T-helper 1 cell (primary cell): Measurements from ENCODE around the gene THAP2.

Source experiments
- DNase-seq, 5 donors: peaks; one replicate each; pipeline ENCODE4 v3.0.0-alpha.2; 2012 to 2020

The THAP2 gene

GRCh38 chr12:71704920-71705319 lies 40.8 kb downstream of the THAP2 start:
- no peak for DNase-seq

- no peak for DNase-seq
Observed at GRCh38 chr12:71708658-71709057, 44.6 kb downstream of the THAP2 start.

- DNase-seq: no peak
Observed at GRCh38 chr12:71710276-71711125, 46.4 kb downstream of the THAP2 start.

GRCh38 chr12:71718611-71719010 lies 54.5 kb downstream of the THAP2 start:
- DNase-seq: no peak

GRCh38 chr12:71719647-71720370 lies 55.7 kb downstream of the THAP2 start:
- DNase-seq: no peak

GRCh38 chr12:71721783-71722505 lies 57.8 kb downstream of the THAP2 start:
- DNase-seq: no peak

- DNase-seq: no peak
Observed at GRCh38 chr12:71725011-71725410, 60.9 kb downstream of the THAP2 start.

- no peak for DNase-seq
Observed at GRCh38 chr12:71726548-71726947, 62.4 kb downstream of the THAP2 start.

- DNase-seq: no peak
Observed at GRCh38 chr12:71727958-71728357, 63.9 kb downstream of the THAP2 start.
